M059J (cell line): Measurements from ENCODE around the gene OR6K6. TPM values are rescaled to one million over a fixed set of nuclear protein-coding genes. Genes with fewer than 3 reads are reported as not detected.

Experiments used
- DNase-seq: peaks from one replicate; pipeline ENCODE4 v3.0.0-alpha.2; 2012; ENCODE audit warnings: low read depth
- total RNA-seq: library from RNA; depleted of rRNA; stranded (reverse); fragments of >200 nt; shearing (Covaris generic); gene quantifications from 2 replicates; pipeline ENCODE4 v1.2.3, GENCODE V29; 2014; rRNA removed

The OR6K6 gene
- total RNA-seq, 1 experiment from 2014 or later, result not detected

GRCh38 chr1:158800526-158800925 lies 46.0 kb downstream of the OR6K6 start:
- DNase-seq, result no peak

DNA sequence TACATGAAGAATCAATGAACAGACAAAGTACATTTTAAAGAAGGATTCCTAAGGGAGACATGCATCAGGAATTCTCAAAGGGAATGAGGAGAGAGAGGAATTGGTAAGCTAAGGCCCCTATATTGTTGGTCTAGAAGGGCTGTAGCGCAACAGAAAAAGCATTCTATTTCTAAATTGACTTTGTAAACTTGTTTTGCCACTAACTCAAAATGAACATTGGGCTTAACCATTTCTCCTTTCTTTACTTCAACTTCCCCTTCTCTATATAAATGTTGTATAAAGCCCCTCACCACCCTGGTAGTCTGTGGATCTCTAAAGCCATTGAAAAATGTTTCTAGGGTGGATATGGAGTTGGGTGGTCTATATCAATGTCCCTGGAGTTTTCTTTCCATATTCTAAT lies 46.9 kb downstream of the OR6K6 start:
- no peak for DNase-seq

DNA sequence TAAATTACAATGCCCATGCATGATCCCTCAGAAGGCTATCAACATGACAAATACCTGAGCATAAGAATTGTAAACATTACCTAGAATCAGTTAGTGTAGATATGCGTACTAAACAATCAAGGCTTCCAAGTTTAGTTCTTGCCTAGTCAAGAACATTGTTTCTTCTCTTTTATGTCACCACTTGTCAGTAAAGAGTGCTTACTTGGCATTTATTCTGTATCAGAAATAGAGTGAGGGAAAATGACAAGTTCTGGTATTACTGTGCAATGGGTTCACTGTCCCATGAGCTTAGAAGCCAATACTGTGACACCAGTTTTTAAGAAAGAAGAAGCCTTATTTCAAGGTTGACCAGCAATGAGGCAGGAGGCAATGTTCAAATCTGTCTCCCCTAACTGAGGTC lies 49.2 kb downstream of the OR6K6 start:
- no peak for DNase-seq

Other genes with a start within 250 kb of the OR6K6 start
- gene OR6Y1, start 200.3 kb upstream of the OR6K6 start, total RNA-seq, result not detected in 2 replicates
- not detected in 2 replicates for gene OR6P1, start 184.1 kb upstream of the OR6K6 start, total RNA-seq
- not detected in 2 replicates for gene OR10X1, start 174.8 kb upstream of the OR6K6 start, total RNA-seq
- gene OR10Z1, start 149.5 kb upstream of the OR6K6 start, total RNA-seq, result not detected in 2 replicates
- gene SPTA1, start 68.0 kb upstream of the OR6K6 start, total RNA-seq, result 0.02 and 0.30 TPM in 2 replicates
- not detected in 2 replicates for gene OR6K2, start 54.1 kb upstream of the OR6K6 start, total RNA-seq
- gene OR6K3, start 34.0 kb upstream of the OR6K6 start, total RNA-seq, result not detected in 2 replicates
- gene OR6N1, start 17.5 kb downstream of the OR6K6 start, total RNA-seq, result not detected in 2 replicates
- gene OR6N2, start 26.5 kb downstream of the OR6K6 start, total RNA-seq, result not detected in 2 replicates
- not detected in 2 replicates for gene MNDA, start 76.6 kb downstream of the OR6K6 start, total RNA-seq
- not detected in 2 replicates for gene PYHIN1, start 176.8 kb downstream of the OR6K6 start, total RNA-seq